Measurements from ENCODE around the gene YTHDF1.

YTHDF1 gene

GRCh38 chr20:63261060-63261794 is 45.3 kb upstream of the YTHDF1 start:
- H3K9me3 Mint-ChIP-seq, result no peaks in the 10 kb centered on the region
- peak overlapping the region; percentile 33 to 63 (median 46) for H3K4me3 Mint-ChIP-seq
- H3K27me3 Mint-ChIP-seq (ENCODE audit: low read depth), result peaks cover 12% of the 10 kb centered on the region
- peak overlapping the region; percentile 96 to 99 (median 98) for H3K27ac Mint-ChIP-seq
- H3K4me1 Mint-ChIP-seq, result peaks cover 90% of the 10 kb centered on the region
- no peaks in the 10 kb centered on the region for H3K36me3 Mint-ChIP-seq (ENCODE audit: low read depth)
- no peak for TF ChIP-seq CTCF (IDR thresholded peaks at IDR 0.05; ENCODE audit: unreplicated experiment in 3 of 3)

GRCh38 chr20:63260521-63260920 is 44.6 kb upstream of the YTHDF1 start:
- H3K27ac Mint-ChIP-seq, result peak overlapping the region; percentile 96 to 99 (median 98)
- peaks cover 90% of the 10 kb centered on the region for H3K4me1 Mint-ChIP-seq
- TF ChIP-seq CTCF (IDR thresholded peaks at IDR 0.05; ENCODE audit: unreplicated experiment in 3 of 3), result no peak
- no peaks in the 10 kb centered on the region for H3K36me3 Mint-ChIP-seq (ENCODE audit: low read depth)
- peaks cover 12% of the 10 kb centered on the region for H3K27me3 Mint-ChIP-seq (ENCODE audit: low read depth)
- peak overlapping the region in 1 of 3 experiments; percentile 19 for H3K4me3 Mint-ChIP-seq
- H3K9me3 Mint-ChIP-seq, result no peaks in the 10 kb centered on the region

- H3K4me1 Mint-ChIP-seq, result peaks cover 93% of the 10 kb centered on the region
- peaks cover 15% of the 10 kb centered on the region for H3K27me3 Mint-ChIP-seq (ENCODE audit: low read depth)
- no peak for TF ChIP-seq CTCF (IDR thresholded peaks at IDR 0.05; ENCODE audit: unreplicated experiment in 3 of 3)
- H3K9me3 Mint-ChIP-seq, result no peaks in the 10 kb centered on the region
- peak overlapping the region; percentile 96 to 99 (median 98) for H3K27ac Mint-ChIP-seq
- H3K4me3 Mint-ChIP-seq, result peak overlapping the region in 1 of 3 experiments; percentile 19
- H3K36me3 Mint-ChIP-seq (ENCODE audit: low read depth), result no peaks in the 10 kb centered on the region
Measured at GRCh38 chr20:63259734-63260460, 44.0 kb upstream of the YTHDF1 start.

- TF ChIP-seq CTCF (IDR thresholded peaks at IDR 0.05; ENCODE audit: unreplicated experiment in 3 of 3), result no peak
- peak overlapping the region; percentile 82 to 99 (median 98) for H3K27ac Mint-ChIP-seq
- H3K9me3 Mint-ChIP-seq, result no peaks in the 10 kb centered on the region
- H3K4me3 Mint-ChIP-seq, result peak overlapping the region in 2 of 3 experiments; percentile 51 to 57
- H3K4me1 Mint-ChIP-seq, result peaks cover 84% of the 10 kb centered on the region
- H3K27me3 Mint-ChIP-seq (ENCODE audit: low read depth), result peaks cover 15% of the 10 kb centered on the region
- no peaks in the 10 kb centered on the region for H3K36me3 Mint-ChIP-seq (ENCODE audit: low read depth)
Measured at GRCh38 chr20:63258781-63259180, 42.9 kb upstream of the YTHDF1 start.

GRCh38 chr20:63257629-63258028 is 41.7 kb upstream of the YTHDF1 start:
- Mint-ChIP-seq H3K4me3 (peak overlapping the region; percentile 9 to 65 (median 57)), H3K9me3 (no peaks in the 10 kb centered on the region), H3K4me1 (peaks cover 83% of the 10 kb centered on the region), H3K36me3 (ENCODE audit: low read depth) (no peaks in the 10 kb centered on the region), H3K27ac (peak overlapping the region; percentile 82 to 99 (median 98)), H3K27me3 (ENCODE audit: low read depth) (peaks cover 18% of the 10 kb centered on the region)
- no peak for TF ChIP-seq CTCF (IDR thresholded peaks at IDR 0.05; ENCODE audit: unreplicated experiment in 3 of 3)

All from nephron (organoid).